ENCODE measurements around the gene KEL.

Gene KEL

GRCh38 chr7:142930126-142930730 lies 31.9 kb downstream of the KEL start:
- DNase-seq (ENCODE audit: low read depth): no peak

DNA sequence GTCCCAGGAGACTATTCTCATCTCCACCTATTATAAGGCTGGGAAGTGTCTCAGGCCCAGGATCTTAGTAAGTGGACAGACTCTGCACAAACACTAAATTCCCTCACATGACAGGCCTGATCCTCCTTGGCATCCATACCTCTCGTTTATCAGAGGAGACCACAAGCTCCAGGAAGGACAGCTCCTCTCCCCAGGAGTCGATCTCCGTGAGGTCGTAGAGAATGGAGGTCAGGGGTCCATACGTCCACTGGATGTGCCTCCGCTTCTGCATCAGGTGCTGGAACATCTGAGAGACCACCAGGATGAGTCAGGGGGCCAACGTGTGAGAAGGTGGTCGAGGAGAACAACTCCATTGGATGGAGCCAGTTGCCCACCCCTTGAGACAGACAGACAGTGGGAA lies 34.2 kb downstream of the KEL start:
- DNase-seq (ENCODE audit: low read depth): no peak

DNA sequence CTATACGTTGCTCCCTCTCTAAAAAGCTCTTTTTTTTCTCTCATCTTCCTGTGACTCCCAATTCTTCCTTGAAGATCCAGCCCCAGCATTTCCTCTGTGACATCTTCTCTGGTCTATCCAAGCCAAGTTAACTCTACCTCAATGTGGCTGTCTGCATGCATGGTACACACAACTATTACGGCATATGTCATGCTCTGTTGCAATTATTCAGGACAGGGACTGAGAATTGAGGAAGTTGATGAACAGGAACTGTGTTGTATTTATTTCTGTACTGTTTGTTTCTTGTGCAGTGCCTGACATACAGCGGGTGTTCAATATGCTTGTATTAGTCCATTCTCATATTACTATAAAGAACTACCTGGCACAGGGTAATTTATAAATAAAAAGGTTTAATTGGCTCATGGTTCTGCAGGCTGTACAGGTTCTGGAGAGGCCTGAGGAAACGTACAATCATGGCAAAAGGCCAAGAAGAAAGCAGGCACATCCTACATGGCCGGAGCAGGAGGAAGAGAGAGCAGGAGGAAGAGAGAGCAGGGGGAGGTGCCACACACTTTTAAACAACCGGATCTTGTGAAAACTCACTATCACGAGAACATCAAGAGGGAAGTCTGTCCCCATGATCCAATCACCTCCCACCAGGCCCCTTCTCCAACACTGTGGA lies 34.9 kb downstream of the KEL start:
- DNase-seq (ENCODE audit: low read depth): no peak

DNA sequence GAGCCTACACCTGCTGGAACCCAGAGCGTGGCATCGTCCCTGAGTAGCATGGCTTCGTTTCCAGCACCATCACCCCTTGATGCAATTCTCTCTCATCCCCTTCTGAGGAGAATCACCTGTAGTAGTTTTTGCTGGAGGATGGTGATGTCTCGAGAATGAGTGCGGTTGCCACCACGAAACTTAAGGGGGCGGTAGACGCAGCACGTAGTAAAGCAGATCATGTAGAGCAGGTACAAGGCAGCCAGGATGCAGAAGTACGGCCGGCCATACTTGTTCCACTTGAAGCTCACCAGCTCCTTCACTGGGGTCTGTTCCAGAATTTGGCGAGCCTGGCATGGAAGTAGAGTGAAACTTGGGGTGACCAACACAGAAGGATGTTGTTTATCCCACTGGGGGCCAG lies 36.8 kb downstream of the KEL start:
- DNase-seq (ENCODE audit: low read depth): no peak

DNA sequence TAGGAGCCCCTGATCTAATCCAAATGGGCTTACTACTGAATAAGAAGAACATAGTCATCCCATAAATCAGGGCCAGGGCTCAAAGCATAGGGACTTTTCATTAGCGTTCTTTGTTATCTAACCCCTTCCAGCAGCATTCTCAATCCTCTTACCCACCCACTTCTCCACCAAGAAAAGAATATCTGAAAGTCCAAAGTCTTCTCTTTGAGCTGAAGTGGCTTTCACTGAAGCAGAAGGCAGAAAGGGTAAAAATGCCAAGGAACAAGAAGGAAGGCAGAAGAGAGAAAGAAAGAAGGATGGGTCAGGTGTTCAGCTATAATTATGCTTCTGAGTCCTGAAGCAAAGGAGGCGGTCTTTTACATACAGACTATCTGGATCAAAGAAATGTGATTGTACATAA lies 38.8 kb downstream of the KEL start:
- no peak for DNase-seq (ENCODE audit: low read depth)

DNA sequence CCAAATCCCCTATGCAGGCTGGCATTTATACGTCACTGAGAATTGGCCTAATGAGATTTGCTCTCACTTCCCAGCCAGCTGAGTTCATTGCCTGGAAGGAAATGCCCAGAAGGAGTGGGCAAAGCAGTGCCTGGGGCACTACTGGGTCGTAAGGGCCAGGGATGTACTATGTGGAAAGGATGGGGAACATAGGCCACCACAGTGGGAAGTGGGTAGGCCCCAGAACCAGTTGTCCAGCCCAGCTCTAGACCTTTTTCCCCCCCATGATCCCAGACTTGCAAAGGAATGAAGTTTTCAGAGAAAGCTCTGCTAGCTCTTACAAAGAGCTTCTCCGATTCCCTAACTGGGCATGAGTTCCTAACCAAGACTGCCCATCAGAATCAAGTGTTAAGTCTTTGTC lies 42.5 kb downstream of the KEL start:
- no peak for DNase-seq (ENCODE audit: low read depth)

GRCh38 chr7:142918901-142919300 lies 43.3 kb downstream of the KEL start:
- no peak for DNase-seq (ENCODE audit: low read depth)

- DNase-seq (ENCODE audit: low read depth): no peak
These were observed 44.7 kb downstream of the KEL start for GRCh38 chr7:142917447-142917846.

- DNase-seq (ENCODE audit: low read depth): no peak
These were observed 45.7 kb downstream of the KEL start for GRCh38 chr7:142916508-142916907.

- DNase-seq (ENCODE audit: low read depth): no peak
These were observed 46.8 kb downstream of the KEL start for GRCh38 chr7:142915315-142915714.

DNA sequence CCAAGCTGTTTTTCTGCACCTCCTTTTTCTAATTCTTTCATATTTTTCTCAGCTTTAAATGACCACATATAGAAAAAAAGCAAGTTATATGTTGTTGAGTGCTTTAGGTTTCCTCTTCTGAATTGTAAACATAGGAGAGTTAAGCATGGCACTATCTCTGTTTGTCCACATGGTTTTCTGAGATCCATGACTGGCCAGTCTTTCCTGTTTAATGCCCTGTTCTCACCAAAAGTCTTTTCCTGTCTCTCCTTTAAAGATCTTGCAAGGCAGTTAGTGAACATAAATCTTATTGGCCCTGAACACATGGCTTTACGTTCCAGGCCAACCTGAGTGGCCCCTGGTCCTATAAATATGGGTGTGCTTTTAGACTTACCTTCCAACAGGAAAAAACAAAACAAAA lies 48.0 kb downstream of the KEL start:
- no peak for DNase-seq (ENCODE audit: low read depth)

- no peak for DNase-seq (ENCODE audit: low read depth)
These were observed 48.6 kb downstream of the KEL start for GRCh38 chr7:142913566-142913965.

- no peak for DNase-seq (ENCODE audit: low read depth)
These were observed 49.1 kb downstream of the KEL start for GRCh38 chr7:142913051-142913450.

DNA sequence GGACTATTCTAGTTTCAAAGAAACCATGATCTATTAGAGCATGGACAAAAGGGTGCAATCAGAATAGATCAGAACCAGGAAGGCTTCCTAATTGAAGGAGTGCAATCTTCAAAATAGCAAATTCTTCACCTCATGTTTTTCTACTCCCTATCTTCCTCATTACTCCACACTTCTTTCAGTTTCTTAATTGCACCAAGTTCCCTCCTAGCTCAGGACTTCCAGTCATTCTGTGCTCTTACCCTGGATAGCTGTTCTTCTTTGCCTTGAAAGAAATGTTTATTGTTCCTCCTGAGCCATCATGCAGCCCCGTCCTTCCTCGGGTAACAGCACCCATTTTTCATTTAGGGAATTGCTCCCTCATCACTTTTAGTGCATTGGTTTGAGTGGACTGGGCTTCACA lies 51.7 kb downstream of the KEL start:
- DNase-seq (ENCODE audit: low read depth): no peak

DNA sequence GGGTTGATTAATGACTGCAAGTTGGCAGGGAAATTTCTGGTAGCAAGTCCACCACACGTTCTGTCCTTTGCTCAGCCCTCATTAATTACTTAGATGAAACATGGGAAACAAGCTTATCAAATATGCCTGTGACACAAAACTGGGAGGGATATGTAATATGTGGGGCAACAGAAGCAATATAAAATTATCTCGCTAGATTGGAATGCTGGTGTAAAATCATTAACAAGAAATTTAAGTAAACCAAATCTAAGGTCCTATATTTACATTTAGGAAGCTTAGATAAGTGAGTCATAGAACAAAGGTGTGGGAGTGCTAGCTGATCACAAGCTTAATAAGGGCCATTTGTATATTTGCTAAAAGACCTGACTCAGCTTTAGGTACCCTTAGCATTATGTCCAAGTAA lies 52.1 kb downstream of the KEL start:
- no peak for DNase-seq (ENCODE audit: low read depth)

- no peak for DNase-seq (ENCODE audit: low read depth)
These were observed 53.0 kb downstream of the KEL start for GRCh38 chr7:142908921-142909890.

DNA sequence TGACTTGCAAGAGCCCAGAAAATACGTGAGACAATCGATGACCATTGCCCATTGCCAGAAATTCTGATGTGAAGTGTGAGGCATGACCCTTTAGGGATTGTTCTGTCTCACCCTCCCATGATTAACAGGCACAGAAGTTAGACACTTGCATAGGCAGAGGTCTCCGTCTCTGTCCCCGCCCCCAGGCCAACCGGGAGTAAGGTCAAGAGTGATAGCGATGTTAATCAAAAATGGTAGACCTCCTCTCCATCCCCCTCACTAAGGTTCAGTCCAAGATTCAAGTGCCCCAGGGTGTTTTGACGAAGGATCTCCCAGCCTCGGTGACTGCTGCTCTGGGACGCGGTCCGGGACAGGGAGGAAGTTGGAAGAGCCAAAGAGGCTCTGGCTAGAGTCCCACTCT lies 53.9 kb downstream of the KEL start:
- DNase-seq (ENCODE audit: low read depth): no peak

- DNase-seq (ENCODE audit: low read depth): no peak
These were observed 55.5 kb downstream of the KEL start for GRCh38 chr7:142906643-142907042.

GRCh38 chr7:142905759-142906158 lies 56.4 kb downstream of the KEL start:
- DNase-seq (ENCODE audit: low read depth): no peak

- DNase-seq (ENCODE audit: low read depth): no peak
These were observed 58.0 kb downstream of the KEL start for GRCh38 chr7:142904128-142904527.

- DNase-seq (ENCODE audit: low read depth): no peak
These were observed 60.5 kb downstream of the KEL start for GRCh38 chr7:142901426-142902259.

DNA sequence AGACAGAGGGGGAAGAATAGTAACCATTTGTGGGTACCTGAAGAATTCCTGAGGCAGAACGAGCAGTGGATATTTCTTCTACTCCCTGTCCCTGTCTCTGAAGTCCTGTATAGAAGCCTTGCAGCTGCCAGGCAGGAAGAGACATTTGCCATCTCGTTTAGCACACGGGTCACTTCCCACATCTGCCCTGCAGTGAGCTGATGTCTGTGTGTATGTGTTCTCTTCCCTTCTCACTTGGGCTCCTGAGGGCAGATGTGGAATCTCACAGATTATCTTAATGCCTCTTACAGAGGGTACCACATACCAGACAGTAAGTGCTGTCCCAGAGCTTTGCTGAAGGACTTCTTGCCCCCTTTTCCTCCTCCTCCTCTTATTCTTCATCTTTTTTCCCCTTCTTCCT lies 62.5 kb downstream of the KEL start:
- no peak for DNase-seq (ENCODE audit: low read depth)

Measured in stimulated activated CD8-positive, alpha-beta memory T cell treated with anti-CD3 and anti-CD28 coated beads, Interleukin-12 subunit alpha, Interleukin-12 subunit beta, amount 100 ng/mL, for 1 hour (primary cell).